Loucy (cell line): ENCODE results near the gene TMEM167A.

Experiments
- H2AFZ ChIP-seq: fragments of 200-600 bp; sonication (generic); 2 replicates; pipeline ENCODE4 v1.6.0; 2016; ENCODE audit warnings: antibody characterized with exemption, mild to moderate bottlenecking, low read length, moderate library complexity
- H3F3A ChIP-seq: fragments of 200-600 bp; 2 replicates; pipeline ENCODE4 v1.6.0; 2016; ENCODE audit warnings: antibody characterized with exemption, low read depth, mild to moderate bottlenecking
- H3K27me3 ChIP-seq: fragments of 200-600 bp; sonication (generic); 2 replicates; pipeline ENCODE4 v1.6.1; 2014; ENCODE audit warnings: low read length, mild to moderate bottlenecking; ENCODE audit not compliant: insufficient read depth, poor library complexity, severe bottlenecking
- H3K36me3 ChIP-seq: fragments of 200-600 bp; sonication (generic); 2 replicates; pipeline ENCODE4 v1.6.1; 2016; ENCODE audit warnings: low read length; ENCODE audit not compliant: insufficient read depth
- H3K4me1 ChIP-seq: fragments of 200-600 bp; sonication (generic); 2 replicates; pipeline ENCODE4 v1.5.1; 2014; ENCODE audit warnings: low read length, mild to moderate bottlenecking; ENCODE audit not compliant: insufficient read depth, poor library complexity, severe bottlenecking
- H3K4me2 ChIP-seq: fragments of 200-600 bp; sonication (generic); 2 replicates; pipeline ENCODE4 v1.6.0; 2014; ENCODE audit warnings: antibody characterized with exemption, low read length, low read depth, mild to moderate bottlenecking; ENCODE audit not compliant: poor library complexity, severe bottlenecking
- H3K4me3 ChIP-seq: fragments of 200-600 bp; sonication (generic); 2 replicates; pipeline ENCODE4 v1.5.1; 2014; ENCODE audit warnings: low read length, mild to moderate bottlenecking, mixed read lengths; ENCODE audit not compliant: poor library complexity, severe bottlenecking
- H3K79me2 ChIP-seq: fragments of 200-600 bp; sonication (generic); 2 replicates; pipeline ENCODE4 v1.6.1; 2014; ENCODE audit warnings: low read length; ENCODE audit not compliant: insufficient read depth
- H3K9ac ChIP-seq: fragments of 200-600 bp; sonication (generic); 2 replicates; pipeline ENCODE4 v1.6.0; 2014; ENCODE audit warnings: mild to moderate bottlenecking, low read depth, low read length, moderate library complexity; ENCODE audit not compliant: poor library complexity, severe bottlenecking
- H3K9me2 ChIP-seq: fragments of 200-600 bp; sonication (generic); replicated peaks from 2 replicates; pipeline ENCODE4 v1.6.1; 2016; ENCODE audit warnings: low read depth, low read length, mixed read lengths
- H3K9me3 ChIP-seq: fragments of 200-600 bp; sonication (generic); 2 replicates; pipeline ENCODE4 v1.6.1; 2014; ENCODE audit warnings: mild to moderate bottlenecking, antibody characterized with exemption, low read length, low read depth; ENCODE audit not compliant: insufficient read depth
- H4K20me1 ChIP-seq: fragments of 200-600 bp; sonication (generic); 2 replicates; pipeline ENCODE4 v1.6.0; 2014; ENCODE audit warnings: antibody characterized with exemption, low read length, mild to moderate bottlenecking; ENCODE audit not compliant: insufficient read depth, poor library complexity, severe bottlenecking
- CTCF ChIP-seq: fragments of 200-600 bp; sonication (generic); conservative IDR thresholded peaks from 2 replicates; pipeline ENCODE4 v1.5.1; 2014; ENCODE audit warnings: mild to moderate bottlenecking, antibody characterized with exemption, low read length
- EZH2phosphoT487 ChIP-seq: fragments of 200-600 bp; IDR thresholded peaks from 2 replicates; pipeline ENCODE4 v1.6.1; 2018; ENCODE audit warnings: antibody characterized with exemption, mild to moderate bottlenecking, moderate library complexity, borderline replicate concordance

The TMEM167A gene

DNA sequence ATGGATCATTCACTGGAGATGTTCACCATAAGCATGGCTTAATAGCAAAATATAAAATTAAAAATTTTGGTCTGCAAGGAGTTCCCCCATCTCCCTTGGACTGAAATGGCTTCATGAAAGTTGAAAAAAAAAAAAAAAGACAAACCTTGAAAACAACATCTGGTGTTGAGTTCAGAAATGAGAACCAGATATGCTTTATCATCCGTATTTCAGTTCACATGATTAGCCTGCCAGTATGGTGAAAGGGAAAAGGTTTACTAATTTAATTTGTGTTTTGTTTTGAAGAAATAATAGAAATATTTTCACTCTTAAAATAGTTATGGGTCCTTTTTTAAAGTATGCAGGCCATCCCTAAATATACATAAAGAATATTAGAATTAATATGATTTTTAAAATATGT lies 67.8 kb downstream of the TMEM167A start:
- no peaks in the 10 kb centered on the region for H3K79me2 ChIP-seq
- TF ChIP-seq EZH2phosphoT487 (no peak), CTCF (no peak)

DNA sequence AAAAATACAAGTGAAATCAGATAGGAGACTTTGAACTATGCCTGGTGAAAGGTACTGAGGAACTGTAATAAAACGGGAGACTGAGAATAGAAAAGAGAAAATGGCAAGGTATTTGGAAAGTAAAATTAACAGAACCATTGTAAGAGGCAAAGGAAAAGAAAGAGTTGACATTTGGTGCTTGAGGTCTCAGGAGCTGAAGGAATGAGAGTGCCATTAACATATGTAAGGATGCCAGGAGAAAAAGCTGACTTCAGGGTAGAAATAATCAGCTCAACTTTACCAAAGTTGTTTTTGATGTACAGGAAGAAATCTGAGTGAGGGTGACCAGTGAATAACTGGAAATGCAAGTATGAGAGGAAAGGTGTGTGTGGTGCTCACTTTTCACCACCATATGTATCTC lies 69.4 kb downstream of the TMEM167A start:
- no peak overlapping the region for H2AFZ ChIP-seq
- no peaks in the 10 kb centered on the region for H3K9me2 ChIP-seq
- H3K4me2 ChIP-seq, result no peak overlapping the region
- no peaks in the 10 kb centered on the region for H4K20me1 ChIP-seq
- TF ChIP-seq EZH2phosphoT487 (no peak), CTCF (no peak)
- H3K36me3 ChIP-seq, result no peaks in the 10 kb centered on the region
- no peaks in the 10 kb centered on the region for H3K79me2 ChIP-seq
- H3F3A ChIP-seq, result no peaks in the 10 kb centered on the region
- H3K4me1 ChIP-seq, result no peaks in the 10 kb centered on the region
- no peaks in the 10 kb centered on the region for H3K9me3 ChIP-seq
- H3K4me3 ChIP-seq, result no peak overlapping the region
- no peak overlapping the region for H3K9ac ChIP-seq
- H3K27me3 ChIP-seq, result no peaks in the 10 kb centered on the region

More for the DNA sequence above, 67.8 kb downstream of the TMEM167A start:
- H3K4me3 ChIP-seq, result no peak overlapping the region
- no peak overlapping the region for H2AFZ ChIP-seq
- no peaks in the 10 kb centered on the region for H3K36me3 ChIP-seq
- H3K9ac ChIP-seq, result no peak overlapping the region
- no peaks in the 10 kb centered on the region for H3K27me3 ChIP-seq
- no peaks in the 10 kb centered on the region for H3K9me2 ChIP-seq
- H3K4me2 ChIP-seq, result no peak overlapping the region
- no peaks in the 10 kb centered on the region for H3K9me3 ChIP-seq
- no peaks in the 10 kb centered on the region for H4K20me1 ChIP-seq
- no peaks in the 10 kb centered on the region for H3K4me1 ChIP-seq
- no peaks in the 10 kb centered on the region for H3F3A ChIP-seq

DNA sequence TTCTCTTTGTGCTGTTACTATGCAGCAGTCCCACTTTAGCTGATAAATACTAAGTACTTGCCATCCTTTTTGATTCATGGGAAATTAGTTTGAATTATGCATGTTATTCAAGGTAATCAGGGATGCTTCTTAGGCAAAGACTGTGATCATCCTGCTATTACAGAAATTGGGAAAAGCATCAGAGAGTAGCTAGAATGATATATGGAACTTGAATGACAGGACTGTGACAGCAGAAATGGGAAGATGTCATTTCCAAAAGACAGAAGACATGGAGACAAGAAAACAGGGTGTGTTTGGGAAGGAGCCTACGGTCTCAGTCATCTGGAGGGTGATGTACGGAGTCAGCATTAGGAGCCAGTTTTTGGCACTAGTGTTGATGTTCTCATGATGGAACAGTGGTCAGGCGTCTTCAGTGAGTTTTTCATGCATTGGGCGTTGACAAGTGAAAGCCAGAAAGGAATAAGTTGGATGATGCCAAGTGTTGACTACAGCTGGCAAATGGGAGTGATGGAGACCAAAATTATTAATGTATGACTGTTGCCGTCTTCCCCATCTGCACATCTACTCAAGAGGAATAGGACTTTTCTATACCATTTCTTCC lies 70.4 kb downstream of the TMEM167A start:
- H3K36me3 ChIP-seq, result no peaks in the 10 kb centered on the region
- no peaks in the 10 kb centered on the region for H3K9me3 ChIP-seq
- H4K20me1 ChIP-seq, result no peaks in the 10 kb centered on the region
- no peaks in the 10 kb centered on the region for H3F3A ChIP-seq
- no peak overlapping the region for H3K4me2 ChIP-seq
- no peaks in the 10 kb centered on the region for H3K9me2 ChIP-seq
- H3K4me3 ChIP-seq, result no peak overlapping the region
- H3K9ac ChIP-seq, result no peak overlapping the region
- H2AFZ ChIP-seq, result no peak overlapping the region
- TF ChIP-seq EZH2phosphoT487 (no peak), CTCF (no peak)
- no peaks in the 10 kb centered on the region for H3K4me1 ChIP-seq
- H3K27me3 ChIP-seq, result no peaks in the 10 kb centered on the region
- no peaks in the 10 kb centered on the region for H3K79me2 ChIP-seq
